NCI-H2107 treated with DMSO at 0.1 percent for 48 hours (cell line): ENCODE measurements around the gene MAGEA9.
"Not testable (repeated sequence)": the region's sequence is repeated elsewhere in the genome, so short reads cannot be mapped to it uniquely, and the experiment has no call there.

Source experiments
- DNase-seq: peaks from one replicate; lab custom pipeline; 2025; ENCODE audit not compliant: unreplicated experiment; lab: John Stamatoyannopoulos, UW

MAGEA9 gene

GRCh38 chrX:149804102-149804501 is 22.4 kb downstream of the MAGEA9 start:
- no peak for DNase-seq

- no peak for DNase-seq
These were observed 26.2 kb downstream of the MAGEA9 start for GRCh38 chrX:149807747-149808458.

GRCh38 chrX:149818652-149819051 is 36.9 kb downstream of the MAGEA9 start:
- DNase-seq = no peak

GRCh38 chrX:149819371-149819770 is 37.6 kb downstream of the MAGEA9 start:
- no peak for DNase-seq

GRCh38 chrX:149825424-149825823 is 43.7 kb downstream of the MAGEA9 start:
- DNase-seq = no peak

- no peak for DNase-seq
These were observed 45.5 kb downstream of the MAGEA9 start for GRCh38 chrX:149827254-149827653.

GRCh38 chrX:149829751-149830191 is 48.0 kb downstream of the MAGEA9 start:
- DNase-seq = no peak

- DNase-seq = no peak
These were observed 48.6 kb downstream of the MAGEA9 start for GRCh38 chrX:149830192-149830873.

GRCh38 chrX:149831473-149831872 is 49.7 kb downstream of the MAGEA9 start:
- no peak for DNase-seq

GRCh38 chrX:149836728-149837127 is 55.0 kb downstream of the MAGEA9 start:
- DNase-seq = not testable (repeated sequence)

- no peak for DNase-seq
These were observed 55.4 kb downstream of the MAGEA9 start for GRCh38 chrX:149837167-149837566.
